ENCODE results near the gene RAB40C.
A peak's percentile ranks its signal among the peaks of the same experiment; 100 is the strongest.

Gene RAB40C

GRCh38 chr16:576823-577201, 13.1 kb upstream of the RAB40C start:
- H3K4me1 ChIP-seq (ENCODE audit: control extremely low read depth in 1 of 4, control insufficient read depth in 4 of 4, insufficient read depth in 4 of 4, low read length in 3 of 4) = peaks cover 0 to 12% (median 5%) of the 10 kb centered on the region in 4 experiments
- no peak overlapping the region for H3K4me3 ChIP-seq (ENCODE audit: control insufficient read depth in 1 of 7, extremely low read depth in 1 of 7, insufficient read depth in 4 of 7, low read depth in 2 of 7, low read length in 6 of 7)
- peaks cover 0 to 41% (median 23%) of the 10 kb centered on the region in 4 experiments for H3K36me3 ChIP-seq (ENCODE audit: control insufficient read depth in 4 of 4, insufficient read depth in 4 of 4, low read length in 3 of 4)
- H3K9me3 ChIP-seq (ENCODE audit: control extremely low read depth in 1 of 5, control insufficient read depth in 4 of 5, insufficient read depth in 2 of 5, low read depth in 1 of 5, low read length in 4 of 5) = no peaks in the 10 kb centered on the region
- ChIA-PET CTCF (interaction anchor here (0.8 to 3.5 kb wide), 10 partner anchors 9 to 134 kb away, joined by 3 to 20 read pairs (median 4); partner anchors contain the start of gene NHLRC4), POLR2A (no interaction called here)
- WGBS (ENCODE audit: insufficient coverage) = 41% methylated on average over 2 of the region's 8 CpGs
- no peak overlapping the region for H3K27ac ChIP-seq (ENCODE audit: insufficient read depth in 1 of 2, low read depth in 1 of 2, low read length in 2 of 2, poor library complexity in 1 of 2, severe bottlenecking in 2 of 2)
- no peaks in the 10 kb centered on the region for H3K27me3 ChIP-seq (replicated peaks in 2 of 5; ENCODE audit: control insufficient read depth in 4 of 5, insufficient read depth in 5 of 5, low read length in 4 of 5)
- no peak for DNase-seq

DNA sequence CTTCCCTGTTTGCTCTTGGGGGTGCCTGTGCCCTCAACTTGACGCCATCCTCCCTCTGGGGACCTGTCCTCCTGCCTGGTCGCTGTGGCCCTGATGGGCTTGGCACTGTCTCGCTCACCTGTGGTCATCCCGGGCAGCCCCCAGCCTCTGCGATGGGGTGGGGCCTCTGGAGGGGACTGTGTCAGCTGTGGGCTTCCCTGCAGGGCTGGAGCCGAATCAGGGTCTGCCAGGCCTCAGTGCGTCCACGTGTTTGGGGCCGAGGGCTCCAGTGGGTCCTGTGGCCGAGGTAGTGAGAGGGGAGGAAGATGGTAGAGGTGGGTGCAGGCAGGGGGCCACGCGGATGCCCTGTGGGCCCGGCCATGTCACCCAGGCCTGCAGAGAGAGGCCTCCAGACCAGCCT, 12.1 kb upstream of the RAB40C start:
- peaks cover 0 to 41% (median 23%) of the 10 kb centered on the region in 4 experiments for H3K36me3 ChIP-seq (ENCODE audit: control insufficient read depth in 4 of 4, insufficient read depth in 4 of 4, low read length in 3 of 4)

DNA sequence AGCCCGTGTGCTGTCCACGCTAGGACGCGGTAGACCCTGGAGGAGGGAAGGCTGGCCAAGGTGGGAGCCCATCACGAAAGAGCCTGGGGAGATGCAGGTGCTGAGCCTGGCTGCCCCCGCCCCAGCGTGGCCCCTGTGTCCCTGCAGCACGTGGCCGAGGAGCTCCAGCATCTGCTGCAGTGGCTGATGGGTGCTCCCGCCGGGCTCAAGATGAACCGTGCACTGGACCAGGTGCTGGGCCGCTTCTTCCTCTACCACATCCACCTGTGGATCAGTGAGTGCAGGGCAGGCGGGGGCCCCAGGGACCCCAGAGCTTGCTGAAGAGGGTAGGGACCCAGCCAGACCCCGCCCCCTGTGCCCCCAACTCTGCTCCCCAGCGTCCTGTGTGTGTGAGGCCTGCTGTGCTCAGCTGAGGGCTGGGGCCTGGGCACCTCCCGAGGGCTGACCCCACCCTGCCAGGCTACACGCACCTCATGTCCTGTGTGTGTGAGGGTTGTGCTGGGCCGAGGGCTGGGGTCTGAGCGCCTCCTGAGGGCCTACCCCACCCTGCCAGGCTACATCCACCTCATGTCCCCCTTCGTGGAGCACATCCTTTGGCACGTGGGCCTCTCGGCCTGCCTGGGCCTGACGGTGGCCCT, 11.5 kb upstream of the RAB40C start:
- H3K36me3 ChIP-seq (ENCODE audit: control insufficient read depth in 4 of 4, insufficient read depth in 4 of 4, low read length in 3 of 4) = peaks cover 0 to 45% (median 26%) of the 10 kb centered on the region in 4 experiments
- ChIA-PET CTCF (interaction anchor here (0.7 to 4.7 kb wide), 10 partner anchors 8 to 187 kb away, joined by 3 to 21 read pairs (median 5); partner anchors contain the start of gene RAB40C), POLR2A (interaction anchor here (0.6 to 1.0 kb wide), 2 partner anchors 10 to 331 kb away, joined by 4 read pairs; no protein-coding TSS in a partner anchor)
- WGBS (ENCODE audit: insufficient coverage) = 92% methylated on average over 19 of the region's 24 CpGs
- DNase-seq = no peak
- H3K27me3 ChIP-seq (replicated peaks in 2 of 5; ENCODE audit: control insufficient read depth in 4 of 5, insufficient read depth in 5 of 5, low read length in 4 of 5) = no peaks in the 10 kb centered on the region
- H3K9me3 ChIP-seq (ENCODE audit: control extremely low read depth in 1 of 5, control insufficient read depth in 4 of 5, insufficient read depth in 2 of 5, low read depth in 1 of 5, low read length in 4 of 5) = no peaks in the 10 kb centered on the region
- peak overlapping the region in 1 of 7 experiments; percentile 73 for H3K4me3 ChIP-seq (ENCODE audit: control insufficient read depth in 1 of 7, extremely low read depth in 1 of 7, insufficient read depth in 4 of 7, low read depth in 2 of 7, low read length in 6 of 7)
- no peak overlapping the region for H3K27ac ChIP-seq (ENCODE audit: insufficient read depth in 1 of 2, low read depth in 1 of 2, low read length in 2 of 2, poor library complexity in 1 of 2, severe bottlenecking in 2 of 2)
- H3K4me1 ChIP-seq (ENCODE audit: control extremely low read depth in 1 of 4, control insufficient read depth in 4 of 4, insufficient read depth in 4 of 4, low read length in 3 of 4) = peaks cover 0 to 12% (median 5%) of the 10 kb centered on the region in 4 experiments

More for the DNA sequence above, 12.1 kb upstream of the RAB40C start:
- Histone ChIP-seq H3K4me3 (ENCODE audit: control insufficient read depth in 1 of 7, extremely low read depth in 1 of 7, insufficient read depth in 4 of 7, low read depth in 2 of 7, low read length in 6 of 7) (no peak overlapping the region), H3K4me1 (ENCODE audit: control extremely low read depth in 1 of 4, control insufficient read depth in 4 of 4, insufficient read depth in 4 of 4, low read length in 3 of 4) (peaks cover 0 to 12% (median 5%) of the 10 kb centered on the region in 4 experiments), H3K9me3 (ENCODE audit: control extremely low read depth in 1 of 5, control insufficient read depth in 4 of 5, insufficient read depth in 2 of 5, low read depth in 1 of 5, low read length in 4 of 5) (no peaks in the 10 kb centered on the region), H3K27me3 (replicated peaks in 2 of 5; ENCODE audit: control insufficient read depth in 4 of 5, insufficient read depth in 5 of 5, low read length in 4 of 5) (no peaks in the 10 kb centered on the region), H3K27ac (ENCODE audit: insufficient read depth in 1 of 2, low read depth in 1 of 2, low read length in 2 of 2, poor library complexity in 1 of 2, severe bottlenecking in 2 of 2) (no peak overlapping the region)
- ChIA-PET CTCF (interaction anchor here (0.7 to 3.5 kb wide), 6 partner anchors 9 to 184 kb away, joined by 3 to 20 read pairs (median 6); no protein-coding TSS in a partner anchor), POLR2A (no interaction called here)
- no peak for DNase-seq
- 100% methylated on average over 7 of the region's 13 CpGs for WGBS (ENCODE audit: insufficient coverage)

DNA sequence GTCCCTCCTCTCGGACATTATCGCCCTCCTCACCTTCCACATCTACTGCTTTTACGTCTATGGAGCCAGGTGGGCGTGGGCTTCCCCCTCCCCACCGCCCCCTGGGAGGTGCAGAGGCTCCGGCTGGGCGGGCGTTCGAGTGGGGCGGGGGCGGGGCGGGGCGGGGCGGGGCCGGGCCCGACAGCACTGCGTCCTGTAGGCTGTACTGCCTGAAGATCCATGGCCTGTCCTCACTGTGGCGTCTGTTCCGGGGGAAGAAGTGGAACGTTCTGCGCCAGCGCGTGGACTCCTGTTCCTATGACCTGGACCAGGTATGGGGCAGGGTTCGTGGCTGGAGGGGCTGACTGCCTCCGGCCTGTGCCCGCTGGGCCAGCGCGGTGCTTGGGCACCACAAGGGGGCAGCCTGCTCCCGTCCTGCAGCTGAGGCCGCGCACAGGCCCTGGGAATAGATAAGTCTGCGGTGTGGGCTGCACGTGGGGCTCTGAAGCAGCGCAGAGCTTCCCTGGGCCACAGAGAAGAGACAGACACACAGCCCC, 10.9 kb upstream of the RAB40C start:
- ChIA-PET POLR2A (interaction anchor here (0.6 to 1.0 kb wide), 2 partner anchors 10 to 332 kb away, joined by 4 read pairs; no protein-coding TSS in a partner anchor), CTCF (interaction anchor here (0.6 to 4.7 kb wide), 11 partner anchors 8 to 187 kb away, joined by 3 to 21 read pairs (median 5); partner anchors contain the start of gene RAB40C)
- WGBS (ENCODE audit: insufficient coverage) = 19% methylated on average over 24 of the region's 34 CpGs
- H3K27ac ChIP-seq (ENCODE audit: insufficient read depth in 1 of 2, low read depth in 1 of 2, low read length in 2 of 2, poor library complexity in 1 of 2, severe bottlenecking in 2 of 2) = no peak overlapping the region
- DNase-seq = peak; percentile 87 to 93 (median 93)
- H3K36me3 ChIP-seq (ENCODE audit: control insufficient read depth in 4 of 4, insufficient read depth in 4 of 4, low read length in 3 of 4) = peaks cover 0 to 44% (median 25%) of the 10 kb centered on the region in 4 experiments
- H3K4me3 ChIP-seq (ENCODE audit: control insufficient read depth in 1 of 7, extremely low read depth in 1 of 7, insufficient read depth in 4 of 7, low read depth in 2 of 7, low read length in 6 of 7) = peak overlapping the region in 2 of 7 experiments; percentile 55 to 73
- H3K4me1 ChIP-seq (ENCODE audit: control extremely low read depth in 1 of 4, control insufficient read depth in 4 of 4, insufficient read depth in 4 of 4, low read length in 3 of 4) = peaks cover 0 to 12% (median 5%) of the 10 kb centered on the region in 4 experiments
- H3K9me3 ChIP-seq (ENCODE audit: control extremely low read depth in 1 of 5, control insufficient read depth in 4 of 5, insufficient read depth in 2 of 5, low read depth in 1 of 5, low read length in 4 of 5) = no peaks in the 10 kb centered on the region
- no peaks in the 10 kb centered on the region for H3K27me3 ChIP-seq (replicated peaks in 2 of 5; ENCODE audit: control insufficient read depth in 4 of 5, insufficient read depth in 5 of 5, low read length in 4 of 5)

GRCh38 chr16:580141-580945, 9.5 kb upstream of the RAB40C start:
- no peak for DNase-seq
- Histone ChIP-seq H3K27ac (ENCODE audit: insufficient read depth in 1 of 2, low read depth in 1 of 2, low read length in 2 of 2, poor library complexity in 1 of 2, severe bottlenecking in 2 of 2) (no peak overlapping the region), H3K4me3 (ENCODE audit: control insufficient read depth in 1 of 7, extremely low read depth in 1 of 7, insufficient read depth in 4 of 7, low read depth in 2 of 7, low read length in 6 of 7) (no peak overlapping the region), H3K4me1 (ENCODE audit: control extremely low read depth in 1 of 4, control insufficient read depth in 4 of 4, insufficient read depth in 4 of 4, low read length in 3 of 4) (peaks cover 0 to 12% (median 6%) of the 10 kb centered on the region in 4 experiments), H3K36me3 (ENCODE audit: control insufficient read depth in 4 of 4, insufficient read depth in 4 of 4, low read length in 3 of 4) (peaks cover 0 to 32% (median 16%) of the 10 kb centered on the region in 4 experiments), H3K9me3 (ENCODE audit: control extremely low read depth in 1 of 5, control insufficient read depth in 4 of 5, insufficient read depth in 2 of 5, low read depth in 1 of 5, low read length in 4 of 5) (no peaks in the 10 kb centered on the region), H3K27me3 (replicated peaks in 2 of 5; ENCODE audit: control insufficient read depth in 4 of 5, insufficient read depth in 5 of 5, low read length in 4 of 5) (peaks cover 0 to under 1% (median 0%) of the 10 kb centered on the region in 5 experiments)
- 96% methylated on average over 26 of the region's 27 CpGs for WGBS (ENCODE audit: insufficient coverage)
- ChIA-PET POLR2A (no interaction called here), CTCF (interaction anchor here (0.9 to 4.7 kb wide), 7 partner anchors 8 to 189 kb away, joined by 3 to 21 read pairs (median 5); partner anchors contain the start of gene RAB40C)

DNA sequence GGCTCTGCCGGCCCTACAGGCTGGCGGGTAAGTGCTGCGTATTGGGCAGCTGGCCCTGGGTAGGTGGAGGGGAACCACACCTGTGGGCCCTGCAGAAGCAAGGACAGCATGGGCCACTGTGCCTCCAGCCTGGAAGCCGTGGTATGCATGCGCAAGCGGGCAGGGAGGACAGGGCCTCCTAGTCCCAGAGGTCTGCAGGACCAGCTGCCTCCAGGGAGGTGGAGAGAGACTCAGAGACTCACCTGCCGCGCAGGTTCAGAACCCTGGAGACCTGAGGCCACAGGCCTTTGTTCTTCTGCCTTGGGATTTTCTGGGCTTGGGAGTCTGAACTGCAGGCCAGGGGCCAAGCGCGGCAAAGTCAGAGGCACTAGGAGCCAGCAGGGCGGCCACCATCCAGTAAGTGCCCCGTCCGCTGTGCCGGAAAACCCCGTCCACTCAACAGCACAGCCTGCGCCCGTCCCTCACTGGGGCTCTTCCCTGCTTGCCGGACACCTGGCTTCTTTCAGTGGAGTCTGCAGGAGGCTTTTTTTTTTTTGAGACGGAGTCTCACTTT, 8.8 kb upstream of the RAB40C start:
- POLR2A ChIA-PET = no interaction called here
- 98% methylated on average over 18 of the region's 19 CpGs for WGBS (ENCODE audit: insufficient coverage)
- peaks cover 0 to 9% (median 7%) of the 10 kb centered on the region in 4 experiments for H3K4me1 ChIP-seq (ENCODE audit: control extremely low read depth in 1 of 4, control insufficient read depth in 4 of 4, insufficient read depth in 4 of 4, low read length in 3 of 4)
- peaks cover 0 to 25% (median 10%) of the 10 kb centered on the region in 4 experiments for H3K36me3 ChIP-seq (ENCODE audit: control insufficient read depth in 4 of 4, insufficient read depth in 4 of 4, low read length in 3 of 4)
- H3K4me3 ChIP-seq (ENCODE audit: control insufficient read depth in 1 of 7, extremely low read depth in 1 of 7, insufficient read depth in 4 of 7, low read depth in 2 of 7, low read length in 6 of 7) = no peak overlapping the region
- no peak for DNase-seq
- CTCF ChIA-PET = interaction anchor here (1.1 to 4.7 kb wide), 3 partner anchors 9 to 79 kb away, joined by 3 to 21 read pairs (median 6); partner anchors contain the start of gene RAB40C
- H3K27ac ChIP-seq (ENCODE audit: insufficient read depth in 1 of 2, low read depth in 1 of 2, low read length in 2 of 2, poor library complexity in 1 of 2, severe bottlenecking in 2 of 2) = no peak overlapping the region
- H3K27me3 ChIP-seq (replicated peaks in 2 of 5; ENCODE audit: control insufficient read depth in 4 of 5, insufficient read depth in 5 of 5, low read length in 4 of 5) = peaks cover 0 to 2% (median 0%) of the 10 kb centered on the region in 5 experiments
- H3K9me3 ChIP-seq (ENCODE audit: control extremely low read depth in 1 of 5, control insufficient read depth in 4 of 5, insufficient read depth in 2 of 5, low read depth in 1 of 5, low read length in 4 of 5) = no peaks in the 10 kb centered on the region

Data from common myeloid progenitor, CD34-positive (primary cell).